ENCODE results near the gene DUT.
A peak's percentile ranks its signal among the peaks of the same experiment; 100 is the strongest.

GRCh38 chr15:48285329-48286214, 45.7 kb upstream of the DUT start:
- TF ChIP-seq TCF12 (IDR thresholded peaks at IDR 0.05; ENCODE audit: low read depth) (no peak), EGR1 (IDR thresholded peaks at IDR 0.05) (no peak), REST (IDR thresholded peaks at IDR 0.05; ENCODE audit: low read depth) (no peak), FOXM1 (IDR thresholded peaks at IDR 0.05; ENCODE audit: borderline replicate concordance, low read depth) (no peak), YY1 (IDR thresholded peaks at IDR 0.05; ENCODE audit: low read depth) (no peak), RAD21 (IDR thresholded peaks at IDR 0.05; ENCODE audit: low read depth) (peak; percentile 62)
